ENCODE measurements around the gene S100A8. TPM values are rescaled to one million over a fixed set of nuclear protein-coding genes. Genes with fewer than 3 reads are reported as not detected.

S100A8 gene
- total RNA-seq, 1 donor from 2014 or later, result not detected

- intact Hi-C loops (cut with micrococcal nuclease), result no loop called here
Measured at GRCh38 chr1:153392822-153393221, 1.9 kb upstream of the S100A8 start.

- intact Hi-C loops (cut with micrococcal nuclease), result no loop called here
Measured at GRCh38 chr1:153392258-153392657, 1.4 kb upstream of the S100A8 start.

- intact Hi-C loops (cut with micrococcal nuclease), result no loop called here
Measured at GRCh38 chr1:153389973-153390879, 647 bp downstream of the S100A8 start.

GRCh38 chr1:153389401-153389800 is 1.5 kb downstream of the S100A8 start:
- intact Hi-C loops (cut with micrococcal nuclease), result no loop called here

- intact Hi-C loops (cut with micrococcal nuclease), result no loop called here
Measured at GRCh38 chr1:153387785-153388184, 3.1 kb downstream of the S100A8 start.

GRCh38 chr1:153387001-153387400 is 3.9 kb downstream of the S100A8 start:
- intact Hi-C loops (cut with micrococcal nuclease), result no loop called here

- intact Hi-C loops (cut with micrococcal nuclease), result no loop called here
Measured at GRCh38 chr1:153386500-153386901, 4.4 kb downstream of the S100A8 start.

- intact Hi-C loops (cut with micrococcal nuclease), result no loop called here
Measured at GRCh38 chr1:153384958-153385580, 5.8 kb downstream of the S100A8 start.

GRCh38 chr1:153380711-153381110 is 10.2 kb downstream of the S100A8 start:
- intact Hi-C loops (cut with micrococcal nuclease), result no loop called here

- intact Hi-C loops (cut with micrococcal nuclease), result no loop called here
Measured at GRCh38 chr1:153379591-153379990, 11.3 kb downstream of the S100A8 start.

- intact Hi-C loops (cut with micrococcal nuclease), result no loop called here
Measured at GRCh38 chr1:153375511-153375910, 15.4 kb downstream of the S100A8 start, which contains the start of gene S100A12. Gene S100A12, minus strand, starts transcription at chr1:153375621. Its CDS starts 1,029 bp downstream, at chr1:153374592.

- intact Hi-C loops (cut with micrococcal nuclease), result no loop called here
Measured at GRCh38 chr1:153374071-153374470, 16.8 kb downstream of the S100A8 start.

- intact Hi-C loops (cut with micrococcal nuclease), result no loop called here
Measured at GRCh38 chr1:153372571-153372970, 18.3 kb downstream of the S100A8 start.

GRCh38 chr1:153371231-153371630 is 19.6 kb downstream of the S100A8 start:
- intact Hi-C loops (cut with micrococcal nuclease), result no loop called here

- intact Hi-C loops (cut with micrococcal nuclease), result no loop called here
Measured at GRCh38 chr1:153370146-153370545, 20.7 kb downstream of the S100A8 start.

GRCh38 chr1:153368495-153368894 is 22.4 kb downstream of the S100A8 start:
- intact Hi-C loops (cut with micrococcal nuclease), result no loop called here

- intact Hi-C loops (cut with micrococcal nuclease), result no loop called here
Measured at GRCh38 chr1:153367090-153367489, 23.8 kb downstream of the S100A8 start.

GRCh38 chr1:153366261-153366660 is 24.6 kb downstream of the S100A8 start:
- intact Hi-C loops (cut with micrococcal nuclease), result no loop called here

- intact Hi-C loops (cut with micrococcal nuclease), result no loop called here
Measured at GRCh38 chr1:153365696-153366095, 25.2 kb downstream of the S100A8 start.

- intact Hi-C loops (cut with micrococcal nuclease), result no loop called here
Measured at GRCh38 chr1:153364766-153365666, 25.9 kb downstream of the S100A8 start.

GRCh38 chr1:153364156-153364555 is 26.7 kb downstream of the S100A8 start:
- intact Hi-C loops (cut with micrococcal nuclease), result no loop called here

- intact Hi-C loops (cut with micrococcal nuclease), result no loop called here
Measured at GRCh38 chr1:153363641-153364040, 27.2 kb downstream of the S100A8 start.
